Esophagus muscularis mucosa (tissue), 3 donors: Measurements from ENCODE around the gene CACNA2D3.

ENCODE experiments used
- EP300 ChIP-seq: sonication (generic); formaldehyde crosslinking; IDR thresholded peaks from one replicate; pipeline ENCODE4 v1.6.1; 2017; ENCODE audit warnings: antibody characterized with exemption
- TF ChIP-seq, protein P1 (sequence below), 3 experiments: fragments of 200-600 bp in 2 of 3; fragments of 450-650 bp in 1 of 3; sonication (generic) in 2 of 3; IDR thresholded peaks; one replicate each; pipeline ENCODE4 v1.5.1; 2017 to 2019; ENCODE audit warnings: antibody characterized with exemption in 3 of 3, mild to moderate bottlenecking in 2 of 3, moderate library complexity in 1 of 3

DNA sequence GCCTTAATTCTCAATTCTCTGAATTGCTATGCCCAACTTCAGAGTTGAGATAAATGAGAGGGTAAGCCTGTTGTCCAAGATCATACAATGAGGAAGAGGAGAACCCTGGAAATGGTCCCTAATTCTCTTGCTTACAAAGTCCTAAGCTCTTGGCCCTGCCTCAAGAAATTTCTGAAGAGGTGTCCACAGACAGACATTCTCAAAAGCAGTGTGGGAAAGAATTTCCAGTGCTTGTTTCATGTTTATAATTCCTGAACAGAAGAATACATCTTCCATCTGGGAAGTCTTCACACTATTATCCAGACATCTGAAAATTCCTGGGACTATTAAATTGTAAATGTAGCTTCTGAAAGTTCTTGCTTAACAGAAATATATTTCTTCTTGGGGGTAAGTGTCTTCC lies 972.3 kb downstream of the CACNA2D3 start:
- TF ChIP-seq, protein P1, sequence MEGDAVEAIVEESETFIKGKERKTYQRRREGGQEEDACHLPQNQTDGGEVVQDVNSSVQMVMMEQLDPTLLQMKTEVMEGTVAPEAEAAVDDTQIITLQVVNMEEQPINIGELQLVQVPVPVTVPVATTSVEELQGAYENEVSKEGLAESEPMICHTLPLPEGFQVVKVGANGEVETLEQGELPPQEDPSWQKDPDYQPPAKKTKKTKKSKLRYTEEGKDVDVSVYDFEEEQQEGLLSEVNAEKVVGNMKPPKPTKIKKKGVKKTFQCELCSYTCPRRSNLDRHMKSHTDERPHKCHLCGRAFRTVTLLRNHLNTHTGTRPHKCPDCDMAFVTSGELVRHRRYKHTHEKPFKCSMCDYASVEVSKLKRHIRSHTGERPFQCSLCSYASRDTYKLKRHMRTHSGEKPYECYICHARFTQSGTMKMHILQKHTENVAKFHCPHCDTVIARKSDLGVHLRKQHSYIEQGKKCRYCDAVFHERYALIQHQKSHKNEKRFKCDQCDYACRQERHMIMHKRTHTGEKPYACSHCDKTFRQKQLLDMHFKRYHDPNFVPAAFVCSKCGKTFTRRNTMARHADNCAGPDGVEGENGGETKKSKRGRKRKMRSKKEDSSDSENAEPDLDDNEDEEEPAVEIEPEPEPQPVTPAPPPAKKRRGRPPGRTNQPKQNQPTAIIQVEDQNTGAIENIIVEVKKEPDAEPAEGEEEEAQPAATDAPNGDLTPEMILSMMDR (IDR thresholded peaks at IDR 0.05), result no peak
- TF ChIP-seq EP300, result no peak
